GM21723 (cell line): Measurements from ENCODE around the gene RPS16.

Experiments used
- ATAC-seq: cut with Tn5 transposase; IDR thresholded peaks from one replicate; pipeline ENCODE4 v1.9.1; 2021; ENCODE audit warnings: mild to moderate bottlenecking, moderate library complexity; ENCODE audit not compliant: unreplicated experiment

RPS16 gene

DNA sequence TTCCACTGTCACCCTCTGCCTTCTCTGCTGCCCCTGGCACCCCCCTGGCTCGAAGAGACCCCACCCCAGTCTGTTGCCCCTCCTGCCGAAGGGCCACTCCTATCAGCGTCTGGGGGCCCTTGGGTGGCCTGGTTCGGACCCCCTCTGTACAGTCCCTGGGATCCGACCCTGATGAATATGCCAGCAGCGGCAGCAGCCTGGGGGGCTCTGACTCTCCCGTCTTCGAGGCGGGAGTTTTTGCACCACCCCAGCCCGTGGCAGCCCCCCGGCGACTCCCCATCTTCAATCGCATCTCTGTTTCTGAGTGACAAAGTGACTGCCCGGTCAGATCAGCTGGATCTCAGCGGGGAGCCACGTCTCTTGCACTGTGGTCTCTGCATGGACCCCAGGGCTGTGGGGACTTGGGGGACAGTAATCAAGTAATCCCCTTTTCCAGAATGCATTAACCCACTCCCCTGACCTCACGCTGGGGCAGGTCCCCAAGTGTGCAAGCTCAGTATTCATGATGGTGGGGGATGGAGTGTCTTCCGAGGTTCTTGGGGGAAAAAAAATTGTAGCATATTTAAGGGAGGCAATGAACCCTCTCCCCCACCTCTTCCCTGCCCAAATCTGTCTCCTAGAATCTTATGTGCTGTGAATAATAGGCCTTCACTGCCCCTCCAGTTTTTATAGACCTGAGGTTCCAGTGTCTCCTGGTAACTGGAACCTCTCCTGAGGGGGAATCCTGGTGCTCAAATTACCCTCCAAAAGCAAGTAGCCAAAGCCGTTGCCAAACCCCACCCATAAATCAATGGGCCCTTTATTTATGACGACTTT lies 27.1 kb downstream of the RPS16 start:
- no peak for ATAC-seq

DNA sequence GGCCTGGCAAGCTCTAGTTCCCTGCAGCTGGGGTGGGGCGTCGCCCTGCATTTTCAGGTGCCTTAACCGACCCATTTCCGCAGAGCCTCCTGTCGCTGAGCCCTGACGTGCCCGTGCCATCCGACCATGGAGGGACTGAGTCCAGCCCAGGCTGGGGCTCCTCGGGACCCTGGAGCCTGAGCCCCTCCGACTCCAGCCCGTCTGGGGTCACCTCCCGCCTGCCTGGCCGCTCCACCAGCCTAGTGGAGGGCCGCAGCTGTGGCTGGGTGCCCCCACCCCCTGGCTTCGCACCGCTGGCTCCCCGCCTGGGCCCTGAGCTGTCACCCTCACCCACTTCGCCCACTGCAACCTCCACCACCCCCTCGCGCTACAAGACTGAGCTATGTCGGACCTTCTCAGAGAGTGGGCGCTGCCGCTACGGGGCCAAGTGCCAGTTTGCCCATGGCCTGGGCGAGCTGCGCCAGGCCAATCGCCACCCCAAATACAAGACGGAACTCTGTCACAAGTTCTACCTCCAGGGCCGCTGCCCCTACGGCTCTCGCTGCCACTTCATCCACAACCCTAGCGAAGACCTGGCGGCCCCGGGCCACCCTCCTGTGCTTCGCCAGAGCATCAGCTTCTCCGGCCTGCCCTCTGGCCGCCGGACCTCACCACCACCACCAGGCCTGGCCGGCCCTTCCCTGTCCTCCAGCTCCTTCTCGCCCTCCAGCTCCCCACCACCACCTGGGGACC lies 27.9 kb downstream of the RPS16 start:
- ATAC-seq, result no peak

DNA sequence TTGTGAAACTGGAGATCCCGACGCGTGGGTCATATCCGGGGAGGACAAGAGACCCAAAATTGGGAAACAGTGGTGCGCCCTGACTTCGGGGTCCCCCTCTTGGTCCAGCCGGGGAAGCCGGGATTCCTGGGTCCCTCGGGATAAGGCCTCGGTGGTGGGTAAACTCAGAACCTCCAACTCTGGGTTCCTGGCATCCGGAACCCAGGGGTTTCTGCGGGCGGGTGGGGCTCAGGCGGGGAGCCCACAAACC lies 28.4 kb downstream of the RPS16 start:
- ATAC-seq, result no peak

DNA sequence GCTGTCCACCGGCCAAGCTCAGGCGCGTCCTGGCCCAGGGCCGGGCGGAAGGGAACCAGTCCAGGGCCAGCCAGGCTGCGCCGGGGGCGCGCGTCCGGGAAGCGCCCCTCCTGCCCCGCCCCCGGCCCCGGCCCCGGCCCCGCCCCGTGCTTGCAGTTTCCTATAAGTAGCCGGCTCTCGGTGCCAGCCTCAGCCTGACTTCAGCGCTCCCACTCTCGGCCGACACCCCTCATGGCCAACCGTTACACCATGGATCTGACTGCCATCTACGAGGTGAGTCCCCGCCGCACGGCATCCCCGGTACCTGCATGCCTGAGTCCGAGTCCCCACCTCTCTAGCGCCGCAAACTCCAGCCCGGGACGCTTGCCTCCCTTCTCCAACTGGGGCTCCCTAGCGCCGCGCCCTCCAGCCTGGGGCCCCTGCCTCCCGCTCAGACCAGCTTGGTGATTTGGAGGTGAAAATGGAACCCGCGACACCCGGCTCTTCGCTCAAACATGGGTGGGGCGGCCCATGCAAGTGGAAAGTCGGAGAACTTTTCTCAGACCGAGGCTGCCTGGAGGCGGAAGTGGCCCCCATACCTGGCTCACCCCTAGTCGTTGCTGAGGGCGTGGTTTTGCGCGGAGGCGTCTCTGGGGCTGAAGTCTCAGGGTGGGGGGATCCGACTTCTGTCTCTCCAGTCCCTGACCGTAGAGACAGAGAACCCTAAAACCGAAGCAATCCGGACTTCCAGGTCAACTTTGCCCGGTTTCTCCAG lies 28.9 kb downstream of the RPS16 start, which contains the start of gene ZFP36:
ZFP36 (plus strand) TSS at position 192 of the 754 bp plus-strand sequence; CDS start at position 250, 58 bp downstream.
- ATAC-seq, result no peak

DNA sequence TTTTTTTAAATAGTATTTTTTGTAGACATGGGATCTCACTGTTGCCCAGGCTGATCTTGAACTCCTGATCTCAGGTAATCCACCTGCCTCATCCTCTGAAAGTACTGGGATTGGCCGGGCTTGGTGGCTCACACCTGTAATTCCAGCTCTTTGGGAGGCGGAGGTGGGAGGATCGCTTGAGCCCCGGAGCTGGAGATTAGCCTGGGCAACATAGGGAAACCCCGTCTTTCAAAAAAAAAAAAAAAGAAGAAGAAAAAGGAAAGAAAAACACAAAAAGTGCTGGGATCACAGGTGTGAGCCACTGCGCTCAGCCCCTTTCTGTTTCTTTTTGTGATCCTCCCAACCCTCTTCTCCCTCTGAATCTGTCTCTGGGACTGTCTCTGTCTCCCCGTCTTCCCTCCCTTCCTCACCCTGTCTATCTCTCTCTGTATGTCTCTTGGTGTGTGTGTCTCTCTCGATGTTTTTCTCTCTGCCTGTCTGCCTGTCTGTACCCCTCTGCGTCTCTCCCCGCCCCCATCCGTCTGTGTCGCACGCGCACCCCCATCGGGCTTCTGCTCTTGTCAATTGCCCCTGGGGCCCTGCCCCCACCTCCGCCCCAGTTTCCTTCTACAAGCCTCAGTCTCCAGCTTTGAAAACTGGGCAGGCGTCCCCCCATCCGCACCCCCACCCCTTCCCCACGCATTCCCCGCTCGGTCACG lies 29.6 kb downstream of the RPS16 start:
- ATAC-seq, result no peak

DNA sequence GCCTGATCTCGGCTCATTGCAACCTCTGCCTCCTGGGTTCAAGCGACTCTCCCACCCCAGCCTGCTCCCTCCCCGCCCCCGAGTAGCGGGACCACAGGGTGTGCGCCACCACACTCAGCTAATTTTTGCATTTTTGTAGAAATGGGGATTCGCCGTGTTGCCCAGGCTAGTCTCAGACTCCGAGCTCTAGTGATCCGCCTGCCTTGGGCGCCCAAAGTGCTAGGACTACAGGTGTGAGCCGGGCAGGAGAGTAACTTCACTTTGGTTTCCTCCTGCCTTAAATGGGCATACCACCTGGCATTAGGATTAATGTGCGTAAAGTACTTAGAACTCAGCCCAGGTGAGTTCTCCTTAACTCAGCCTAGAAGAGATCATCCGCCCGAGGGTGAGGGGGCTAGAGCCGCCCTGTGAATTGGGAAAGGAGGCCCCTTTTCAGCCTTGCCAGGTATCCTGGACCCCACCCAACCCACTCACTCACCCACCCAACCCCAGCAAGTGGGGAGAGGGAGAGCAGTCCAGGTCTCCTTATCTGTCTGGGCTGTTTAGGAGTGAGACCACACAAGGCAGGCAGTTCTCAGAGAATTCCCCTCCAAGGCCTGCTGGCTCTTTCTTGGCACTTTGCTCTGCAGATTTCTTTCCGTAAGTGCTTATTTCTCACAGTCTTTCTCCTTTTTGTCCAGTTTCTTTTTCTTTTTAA lies 30.3 kb downstream of the RPS16 start:
- ATAC-seq, result no peak

DNA sequence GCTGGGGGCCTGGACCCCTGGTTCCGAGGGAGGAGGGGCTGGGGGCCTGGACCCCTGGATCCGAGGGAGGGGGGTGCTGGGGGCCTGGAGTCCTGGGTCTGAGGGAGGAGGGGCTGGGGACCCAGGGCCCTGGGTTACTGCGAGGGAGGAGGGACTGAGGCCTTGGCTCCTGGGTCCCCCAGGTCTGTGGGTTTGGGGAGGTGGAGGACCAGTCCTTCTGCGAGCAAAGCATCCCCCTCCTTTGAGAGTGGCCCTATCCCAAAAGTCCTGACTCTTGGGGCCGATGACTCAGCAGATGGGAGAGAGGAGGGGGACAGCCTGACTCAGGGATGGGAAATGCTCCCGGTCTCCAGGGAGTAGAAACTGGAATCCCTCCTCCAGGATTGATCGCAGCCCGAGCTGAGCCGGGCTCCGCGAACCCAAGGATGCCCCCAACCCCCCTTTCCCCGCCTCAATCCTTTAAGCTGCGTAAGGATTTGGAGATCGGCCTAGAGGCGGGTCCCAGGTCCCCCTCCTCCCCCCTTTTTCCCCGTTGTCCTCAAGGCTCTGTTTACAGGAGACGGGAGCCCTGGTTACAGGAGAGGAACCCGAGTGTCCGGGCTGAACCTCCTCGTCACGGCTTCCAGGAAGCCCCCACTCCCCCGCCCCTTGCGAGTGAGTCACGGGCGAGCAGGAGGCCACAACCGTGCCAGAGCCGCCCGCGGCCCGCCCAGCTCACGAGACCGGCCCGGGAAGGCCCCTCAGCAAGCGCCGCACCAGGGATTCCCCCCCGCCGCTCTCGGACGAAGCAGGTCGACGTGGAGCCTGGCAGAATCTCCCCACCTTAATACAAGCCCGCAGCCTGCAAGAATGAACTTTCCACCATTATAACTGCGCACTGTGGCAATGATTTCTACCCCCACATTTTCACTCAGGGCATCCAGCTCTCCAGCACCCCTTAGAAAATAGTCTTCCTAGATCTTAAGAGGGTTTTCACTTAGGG lies 32.1 kb downstream of the RPS16 start:
- ATAC-seq, result no peak

DNA sequence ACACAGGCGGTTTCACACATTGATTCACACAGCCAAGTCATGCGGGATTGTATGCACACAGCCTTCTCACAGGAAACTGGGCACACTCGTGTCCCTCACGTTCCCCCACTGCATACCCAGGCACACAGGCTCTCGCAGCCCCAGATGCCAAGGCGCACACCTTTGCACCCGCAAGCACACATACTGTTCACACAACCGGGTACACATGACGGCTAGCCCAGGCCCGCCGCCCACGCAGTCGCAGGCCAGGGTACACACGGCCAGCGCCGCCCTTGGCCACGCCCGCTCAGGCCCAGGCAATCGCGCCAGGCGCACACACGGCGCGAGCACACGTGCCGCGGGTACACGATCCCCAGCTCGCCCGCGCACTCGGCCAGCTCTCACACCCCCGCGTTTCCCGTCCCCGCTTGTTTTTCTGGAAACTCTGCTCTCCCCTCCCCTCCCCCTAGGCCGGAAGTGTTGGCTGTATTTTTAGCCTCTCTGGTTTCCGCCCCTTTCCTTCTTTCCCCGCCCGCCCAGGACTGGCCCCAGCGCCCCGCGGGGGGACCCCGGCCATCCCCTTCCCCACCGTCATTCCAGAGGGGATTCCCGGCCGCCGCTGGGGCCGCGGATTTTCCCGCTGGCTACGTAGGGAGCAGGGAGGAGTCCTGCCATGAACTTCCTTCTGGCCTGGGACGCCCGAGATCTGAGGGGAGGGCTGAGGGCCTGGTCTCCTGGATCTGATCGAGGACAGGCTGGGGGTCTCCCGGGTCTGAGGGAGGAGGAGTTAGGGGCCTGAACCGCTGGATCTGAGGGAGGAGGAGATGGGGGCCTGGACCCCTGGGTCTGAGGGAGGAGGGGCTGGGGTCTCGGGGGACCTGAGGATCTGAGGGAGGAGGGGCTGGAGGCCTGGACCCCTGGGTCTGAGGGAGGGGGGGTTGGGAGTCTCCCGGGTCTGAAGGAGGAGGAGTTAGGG lies 33.1 kb downstream of the RPS16 start:
- ATAC-seq, result no peak

DNA sequence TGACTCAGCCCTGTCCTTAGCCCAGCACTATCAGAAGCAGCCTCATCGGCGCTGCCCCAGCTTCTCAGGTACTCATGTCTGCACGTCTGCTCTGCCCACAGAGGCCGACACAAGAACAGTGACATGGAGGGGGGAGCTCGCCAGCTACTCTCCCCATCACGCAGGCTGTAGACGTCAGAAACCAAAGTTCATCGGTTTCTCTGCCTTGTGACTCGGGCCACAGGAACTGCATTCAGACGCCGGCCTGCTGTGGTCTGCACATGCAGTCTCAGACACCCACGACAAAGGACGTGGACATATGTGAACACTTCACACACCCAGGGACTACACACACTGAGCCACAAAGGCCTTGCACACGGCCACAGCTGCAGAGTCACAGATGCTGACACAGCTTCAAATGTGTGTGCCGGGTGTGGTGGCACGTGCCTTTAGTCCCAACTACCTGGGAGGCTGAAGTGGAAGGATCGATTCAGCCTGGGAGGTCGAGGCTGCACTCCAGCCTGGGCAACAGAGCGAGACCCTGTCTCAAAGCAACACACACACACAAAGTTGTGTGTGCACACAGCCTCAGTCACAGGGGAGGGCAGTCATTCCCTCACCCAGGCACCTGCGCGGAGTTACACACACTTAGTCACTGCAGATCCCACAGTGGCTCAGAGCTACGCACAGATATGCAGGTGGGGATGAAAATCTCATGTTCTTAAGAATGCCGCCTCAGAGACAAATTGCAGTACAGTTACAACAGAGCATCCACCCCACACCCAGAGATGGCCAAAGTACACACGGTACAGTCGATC lies 34.0 kb downstream of the RPS16 start:
- no peak for ATAC-seq

DNA sequence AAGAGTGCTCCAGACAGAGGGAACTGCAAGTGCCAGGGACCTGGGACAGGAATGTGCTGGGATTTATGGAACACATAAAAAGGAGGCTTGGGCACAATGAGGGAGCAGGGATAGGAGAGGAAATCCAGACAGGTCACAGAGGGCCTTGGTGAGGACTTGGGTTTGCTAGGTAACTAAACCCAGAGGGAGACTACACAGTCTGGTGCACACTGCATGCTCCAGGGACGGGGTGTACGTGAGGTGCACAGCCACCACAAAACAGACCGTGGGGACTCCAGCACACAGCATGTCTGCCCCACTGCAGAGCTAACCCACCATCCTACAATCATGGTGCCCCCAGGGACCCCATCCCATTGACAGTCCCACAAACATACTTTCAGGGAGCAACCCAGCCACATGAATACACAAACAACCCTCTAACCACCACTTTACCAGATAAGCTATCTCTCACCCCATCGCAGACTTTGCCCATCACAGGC lies 34.6 kb downstream of the RPS16 start:
- ATAC-seq, result no peak

DNA sequence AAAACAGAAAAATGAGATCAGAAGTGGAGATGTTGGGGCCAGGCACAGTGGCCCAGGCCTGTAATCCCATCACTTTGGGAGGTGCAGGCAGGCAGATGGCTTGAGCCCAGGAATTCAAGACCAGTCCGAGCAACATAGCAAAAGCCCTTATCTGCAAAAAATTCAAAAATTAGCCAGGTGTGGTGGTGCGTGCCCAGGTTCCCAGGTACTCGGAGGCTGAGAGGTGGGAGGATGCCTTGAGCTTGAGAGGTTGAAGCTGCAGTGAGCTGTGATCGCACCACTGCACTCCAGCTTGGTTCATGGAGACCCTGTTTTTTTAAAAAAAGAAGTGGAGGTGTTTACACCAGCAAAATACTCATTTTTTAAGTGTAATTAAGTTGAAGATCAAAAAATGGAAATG lies 35.7 kb downstream of the RPS16 start:
- ATAC-seq, result no peak

DNA sequence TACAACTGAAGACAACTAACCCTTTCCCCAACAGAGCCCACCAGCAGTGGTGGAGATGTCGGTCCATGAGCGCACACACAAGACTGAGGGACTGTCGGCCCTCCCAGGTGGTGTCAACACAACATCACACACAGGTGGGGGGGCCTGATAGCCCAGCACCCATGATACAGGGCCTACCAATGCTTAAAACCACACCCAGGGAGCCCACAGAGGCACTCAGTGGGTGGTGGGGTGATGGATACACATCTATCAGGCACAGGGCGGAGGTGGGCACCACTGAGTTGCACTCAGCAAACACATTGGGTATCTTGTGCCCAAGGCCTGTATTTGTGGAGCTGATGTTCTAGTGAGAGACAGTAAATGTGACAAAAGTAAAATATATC lies 36.1 kb downstream of the RPS16 start:
- ATAC-seq, result no peak

DNA sequence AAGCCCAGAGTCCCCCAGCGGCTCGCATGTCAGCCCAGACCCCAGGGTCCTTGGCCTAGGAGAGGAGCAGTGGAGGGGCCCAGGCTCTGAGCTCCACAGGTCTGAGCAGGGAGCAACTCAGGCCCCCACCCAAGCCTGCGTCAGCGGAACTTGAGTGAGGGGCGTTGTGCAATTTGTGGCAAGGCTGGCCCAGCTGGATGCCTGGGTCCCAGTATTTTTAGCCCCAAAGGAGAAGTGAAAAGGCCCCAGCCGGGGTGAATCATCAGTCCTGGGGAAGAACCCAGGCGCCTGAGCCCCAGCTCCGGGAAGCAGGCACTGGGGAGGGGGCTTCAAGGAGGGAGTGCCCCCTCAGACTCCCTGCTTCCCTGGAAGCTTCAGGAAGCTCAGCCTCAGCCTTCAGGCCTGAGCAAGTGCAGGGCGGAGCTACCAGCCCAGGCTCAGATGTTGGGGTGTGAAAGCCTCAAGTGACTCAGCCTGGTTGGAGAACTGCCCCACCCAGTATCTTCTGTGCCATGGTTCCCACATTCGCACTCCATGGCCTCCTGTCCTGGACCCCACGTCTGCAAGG lies 37.4 kb downstream of the RPS16 start:
- no peak for ATAC-seq

DNA sequence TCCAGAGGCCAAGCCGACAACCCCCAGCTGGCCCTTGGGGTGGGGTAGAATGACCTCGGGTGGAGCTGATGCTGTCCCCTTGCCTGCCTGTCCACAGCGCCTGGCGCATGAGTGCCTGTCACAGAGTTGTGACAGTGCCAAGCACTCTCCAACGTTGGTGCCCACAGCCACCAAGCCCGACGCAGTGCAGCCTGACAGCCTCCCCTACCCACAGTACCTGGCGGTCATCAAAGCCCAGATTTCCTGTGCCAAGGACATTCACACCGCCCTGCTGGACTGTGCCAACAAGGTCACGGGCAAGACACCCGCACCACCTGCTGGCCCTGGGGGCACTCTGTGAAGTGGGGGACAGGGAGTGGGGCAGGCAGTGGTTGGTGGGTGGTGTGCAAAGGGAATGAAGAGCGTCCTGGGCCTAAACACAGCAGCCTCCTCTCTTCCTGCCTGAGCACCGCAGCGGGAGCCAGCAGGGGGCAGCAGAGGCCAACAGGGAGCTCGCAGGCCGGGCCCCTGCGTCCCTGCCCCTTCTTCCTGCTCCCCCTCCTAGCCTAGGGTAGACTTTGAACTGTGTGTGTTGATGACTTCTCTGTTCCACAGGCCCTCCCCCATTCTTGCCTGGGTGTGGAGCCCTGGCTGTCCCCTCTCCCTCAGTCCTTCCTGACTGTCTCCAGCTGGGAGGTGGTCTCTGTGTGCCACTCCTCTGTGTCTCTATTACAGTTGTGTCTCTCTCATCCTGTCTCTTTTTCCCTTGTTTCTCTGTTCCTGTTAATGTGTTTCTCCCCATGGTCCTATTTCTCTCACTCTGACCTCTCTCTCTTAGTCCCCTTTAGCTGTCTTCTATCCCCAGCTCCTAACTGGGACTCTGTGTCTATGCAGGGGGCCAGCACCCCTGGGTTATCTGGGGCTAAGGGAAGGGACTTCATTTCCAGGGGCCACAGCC lies 38.1 kb downstream of the RPS16 start:
- ATAC-seq, result peak; percentile 44

DNA sequence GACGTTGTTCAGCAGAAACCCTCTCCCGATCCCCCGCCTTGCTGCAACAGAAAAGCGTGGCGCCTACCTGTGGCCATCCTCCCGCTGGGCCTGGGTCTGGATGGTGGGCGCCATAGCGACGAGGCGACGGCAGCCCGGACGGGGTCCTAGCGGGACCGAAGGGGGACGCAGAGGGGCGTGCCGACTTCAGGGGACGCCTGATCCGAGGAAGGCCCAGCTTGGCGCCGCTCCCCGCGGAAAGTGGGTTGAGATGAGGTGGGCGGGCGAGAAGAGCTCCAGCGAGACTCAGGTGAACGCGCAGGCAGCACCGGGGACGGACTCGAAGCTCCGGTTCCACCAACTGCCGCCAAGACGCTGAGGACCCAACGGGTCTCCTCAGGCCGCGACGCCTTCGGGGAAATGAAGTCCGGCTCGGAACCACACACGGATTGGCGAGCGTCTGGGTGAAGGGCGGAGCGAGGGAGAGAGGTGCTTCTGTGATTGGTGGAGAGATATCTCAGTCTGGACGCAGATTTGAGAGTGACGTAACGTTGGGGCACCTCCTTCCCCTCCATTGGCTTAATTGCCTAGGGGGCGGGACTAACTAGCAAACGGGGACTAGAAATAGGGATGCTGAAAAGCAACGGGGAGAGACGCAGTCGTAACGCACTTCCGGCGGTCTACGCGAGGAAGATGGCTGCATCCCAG lies 44.9 kb downstream of the RPS16 start, which contains the start of the genes MED29 and PAF1:
MED29 (plus strand) TSS at position 628 of the 687 bp plus-strand sequence; CDS start at position 673, 45 bp downstream.
PAF1 (minus strand) TSS at position 356 of the 687 bp plus-strand sequence; CDS start at position 114, 242 bp downstream.
- peak; percentile 83 for ATAC-seq
